Measurements from ENCODE around the gene PXDN.

The PXDN gene

DNA sequence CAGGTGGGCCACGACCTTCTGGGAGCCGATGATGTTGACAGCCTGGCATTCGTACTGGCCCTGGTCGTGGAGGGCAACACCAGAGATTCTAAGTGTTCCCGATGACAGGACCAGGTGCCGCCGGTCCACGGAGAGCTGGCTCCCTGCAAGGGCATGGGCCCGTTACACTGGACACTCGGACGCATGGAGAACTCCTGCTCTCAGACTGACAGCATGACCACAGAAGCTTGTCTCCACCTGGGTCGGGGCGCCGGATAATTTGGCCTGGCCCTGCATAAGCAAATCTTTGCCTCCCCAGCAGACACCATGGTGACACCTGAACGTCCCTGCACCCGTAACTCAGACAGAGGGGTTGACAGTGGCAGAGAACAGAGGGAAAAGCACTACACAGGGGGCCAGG, 80.7 kb downstream of the PXDN start:
- no peak for DNase-seq (ENCODE audit: low read depth in 2 of 2)

DNA sequence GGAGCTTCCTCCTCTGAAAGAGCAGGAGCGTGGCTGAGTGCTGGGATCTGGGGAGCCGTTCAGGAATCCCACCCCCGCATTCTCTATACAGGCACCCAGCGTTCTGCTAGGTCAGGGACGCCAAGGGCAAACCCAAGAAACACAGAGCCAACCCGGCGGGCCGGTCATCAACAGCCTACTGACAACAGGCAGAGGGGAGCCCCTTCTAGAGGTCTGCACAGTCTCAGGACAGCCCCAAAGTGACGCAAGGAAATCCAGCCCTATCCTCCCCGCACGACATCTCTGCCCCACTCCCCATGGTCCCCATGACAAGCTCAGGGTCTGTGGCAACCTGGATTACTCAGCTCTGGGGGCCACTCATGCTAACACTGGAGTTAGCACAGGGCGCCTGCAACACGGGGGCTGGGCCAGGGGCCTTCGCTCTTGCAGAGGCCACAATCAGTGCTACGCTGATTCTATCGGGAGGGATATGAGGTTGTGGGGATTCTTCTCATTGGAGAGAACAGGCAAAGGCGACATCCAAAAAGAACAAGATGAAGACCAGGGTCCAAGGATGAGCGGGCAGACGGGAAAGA, 81.6 kb downstream of the PXDN start:
- DNase-seq (ENCODE audit: low read depth in 2 of 2): no peak

DNA sequence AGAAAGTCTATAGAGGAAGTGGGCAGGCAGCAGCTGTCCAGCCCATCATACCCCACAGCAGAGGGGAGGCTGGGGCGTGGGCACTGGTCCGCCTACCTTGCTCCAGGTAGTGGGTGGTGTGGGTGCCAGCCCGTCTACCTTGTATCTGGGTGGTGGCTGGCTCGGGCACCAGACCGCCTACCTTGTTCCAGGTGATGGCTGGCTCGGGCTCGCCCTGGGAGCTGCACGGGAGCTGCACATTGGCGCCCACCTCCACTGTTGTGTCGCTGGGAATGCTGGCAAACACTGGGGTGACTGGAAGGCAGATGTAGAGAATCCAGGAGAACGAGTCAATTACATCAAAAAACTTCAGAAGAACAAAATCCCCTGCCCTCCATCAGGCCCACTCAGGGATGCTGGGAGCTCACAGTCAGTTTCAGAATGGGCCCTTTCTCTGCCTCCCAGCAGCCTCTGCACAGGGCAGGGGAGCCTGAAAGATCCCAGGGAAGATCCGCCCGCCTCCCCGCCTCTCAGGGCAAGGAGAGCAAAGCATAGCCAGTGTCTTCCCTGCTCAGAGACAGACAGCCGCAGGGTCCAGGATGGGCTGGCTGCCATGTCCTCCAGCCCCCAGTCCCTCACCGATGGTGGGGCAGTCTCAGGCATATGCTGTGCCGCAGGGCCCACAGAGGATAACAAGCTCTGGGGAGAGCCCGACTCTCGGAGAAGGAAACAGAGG, 82.3 kb downstream of the PXDN start:
- no peak for DNase-seq (ENCODE audit: low read depth in 2 of 2)

DNA sequence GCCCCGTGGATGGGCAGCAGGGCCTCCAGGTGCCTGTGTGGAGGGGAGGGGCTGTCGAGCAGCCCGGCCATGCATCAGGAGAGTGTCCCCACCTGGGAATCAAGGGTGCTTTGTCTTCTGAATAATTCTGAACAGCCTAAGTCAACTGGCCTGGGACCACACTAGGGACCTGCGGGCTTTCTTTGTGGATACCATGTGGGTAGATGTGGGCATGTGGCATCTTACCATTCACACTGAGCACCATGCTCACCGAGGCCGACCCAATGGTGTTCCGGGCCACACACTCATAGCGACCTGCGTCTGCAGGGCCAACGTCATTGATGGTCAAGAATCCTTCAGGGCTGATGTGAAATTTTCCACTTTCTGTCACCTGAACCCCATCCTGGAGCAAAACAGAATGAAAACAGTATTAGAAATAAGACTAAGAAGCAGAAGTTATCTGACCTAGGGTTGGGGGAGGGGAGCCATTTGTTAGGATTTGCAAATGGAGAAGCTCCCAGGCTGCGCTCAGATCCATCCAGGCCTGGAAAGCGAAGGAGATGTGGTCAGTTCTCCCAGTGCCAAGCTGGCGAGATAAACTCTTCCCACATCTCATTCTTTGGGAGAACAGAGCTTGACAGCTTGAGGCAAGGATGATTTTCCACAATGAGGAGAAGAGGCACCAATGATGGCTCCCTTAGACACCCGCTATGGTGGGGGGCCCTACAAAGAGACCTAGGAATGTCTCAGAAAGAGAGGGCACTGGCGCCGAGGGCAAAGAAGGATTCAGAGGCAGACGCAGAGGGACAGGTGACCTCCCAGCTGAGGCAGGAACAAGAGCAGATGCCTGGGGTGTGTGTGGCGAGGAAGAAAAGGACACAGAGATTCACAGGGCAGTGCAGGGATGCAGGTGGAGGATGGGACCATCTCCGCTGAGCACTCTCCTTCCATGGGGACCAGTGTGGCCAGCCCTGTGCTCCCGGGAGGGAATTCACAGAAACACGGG, 83.4 kb downstream of the PXDN start:
- DNase-seq (ENCODE audit: low read depth in 2 of 2): no peak

DNA sequence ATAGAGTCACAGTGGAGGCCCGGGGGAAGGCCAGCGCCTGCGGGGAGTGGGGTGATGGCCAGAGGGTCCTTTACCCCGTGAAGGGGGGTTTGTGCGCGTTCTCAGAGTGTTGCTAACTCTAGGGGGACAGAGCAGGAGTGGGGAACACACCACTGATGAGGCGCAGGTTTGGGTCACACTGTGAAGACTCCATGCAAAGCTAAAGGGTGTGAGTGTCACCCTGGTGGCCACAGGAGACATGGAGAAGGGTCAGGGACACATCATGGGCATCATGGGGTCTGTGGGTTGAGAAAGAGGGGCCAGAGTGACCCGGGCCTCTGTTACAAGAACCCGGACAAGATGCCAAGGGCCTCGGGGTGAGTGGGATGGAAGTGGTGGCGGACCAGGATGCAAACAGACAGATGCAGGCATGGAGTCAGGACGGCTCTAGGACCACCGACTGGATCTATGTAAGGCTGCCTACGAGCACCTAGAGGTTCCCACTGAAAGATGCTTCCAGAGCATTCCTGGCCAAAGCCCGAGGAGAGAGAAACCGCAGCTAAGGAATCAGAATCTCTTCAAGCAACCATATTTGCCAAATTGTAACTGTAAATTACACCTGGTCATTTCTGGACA, 84.3 kb downstream of the PXDN start:
- DNase-seq (ENCODE audit: low read depth in 2 of 2): no peak

DNA sequence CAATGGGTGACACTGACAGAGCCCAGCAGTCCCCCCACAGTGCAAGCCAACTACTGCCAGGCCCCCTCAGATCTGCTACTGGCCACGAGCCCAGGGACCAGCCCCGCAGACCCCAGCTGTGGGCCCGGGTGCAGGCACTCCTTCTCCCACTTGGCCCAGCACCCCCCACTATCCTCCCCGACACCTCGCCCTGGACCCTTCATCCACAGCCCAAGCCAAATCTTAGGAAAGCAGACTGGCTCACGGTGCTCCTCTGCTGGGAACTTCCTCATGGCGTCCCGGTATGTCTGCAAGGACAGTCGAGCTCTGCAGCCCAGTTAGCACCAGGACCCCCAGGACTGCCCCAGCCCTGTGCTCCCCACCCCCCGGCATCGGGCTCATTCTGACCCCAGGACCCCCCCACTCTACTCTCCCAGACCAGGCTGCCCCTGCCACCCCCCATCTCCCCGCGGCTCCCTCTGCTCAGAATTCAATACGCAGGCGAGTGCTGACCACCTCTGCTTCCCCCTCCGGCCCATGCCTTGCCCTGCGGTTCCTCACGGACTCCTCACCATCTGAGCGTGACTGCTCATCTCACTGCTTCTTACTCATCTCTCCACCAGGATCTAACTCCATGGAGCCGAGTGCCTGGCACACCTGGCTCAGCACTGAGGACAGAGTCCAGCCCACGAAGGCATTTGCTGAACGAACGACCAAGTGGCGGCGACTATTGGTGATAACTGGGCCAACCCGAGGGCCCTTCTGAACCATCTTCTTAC, 85.7 kb downstream of the PXDN start:
- no peak for DNase-seq (ENCODE audit: low read depth in 2 of 2)

DNA sequence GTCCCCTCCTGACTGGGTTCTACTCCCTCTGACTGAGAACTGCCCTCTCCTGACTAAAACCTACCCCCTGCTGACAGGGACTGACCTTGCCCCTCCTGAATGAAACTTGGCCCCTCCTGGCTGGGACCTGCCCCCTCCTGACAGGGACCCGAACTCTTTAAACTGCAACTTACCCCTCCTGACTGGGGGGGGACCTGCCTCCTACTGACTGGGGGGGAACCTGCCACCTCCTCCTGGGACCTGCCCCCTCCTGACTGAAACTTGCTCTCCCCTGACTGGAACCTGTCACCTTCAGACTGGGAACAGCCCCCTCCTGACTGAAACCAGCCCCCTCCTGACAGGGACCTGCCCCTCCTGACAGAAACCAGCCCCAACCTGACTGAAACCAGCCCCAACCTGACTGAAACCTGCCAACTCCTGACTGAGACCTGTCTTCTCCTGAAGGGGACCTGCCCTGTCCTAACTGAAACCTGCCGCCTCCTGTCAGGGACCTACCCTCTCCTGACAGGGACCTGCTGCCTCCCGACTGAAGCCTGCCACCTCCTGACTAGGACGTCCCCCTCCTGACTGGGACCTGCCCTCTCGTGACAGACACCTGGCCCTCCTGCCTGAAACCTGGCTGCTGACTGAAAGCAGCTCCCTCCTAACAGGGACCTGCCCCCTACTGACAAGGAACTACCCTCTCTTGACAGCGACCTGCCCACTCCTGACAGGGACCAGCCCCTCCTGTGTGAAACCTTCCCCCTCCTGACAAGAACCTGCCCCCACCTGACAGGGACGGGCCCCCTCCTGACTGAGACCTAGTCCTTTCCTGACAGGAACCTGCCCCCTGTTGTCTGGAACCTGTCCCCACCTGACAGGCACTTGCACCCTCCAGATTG, 87.1 kb downstream of the PXDN start:
- no peak for DNase-seq (ENCODE audit: low read depth in 2 of 2)

DNA sequence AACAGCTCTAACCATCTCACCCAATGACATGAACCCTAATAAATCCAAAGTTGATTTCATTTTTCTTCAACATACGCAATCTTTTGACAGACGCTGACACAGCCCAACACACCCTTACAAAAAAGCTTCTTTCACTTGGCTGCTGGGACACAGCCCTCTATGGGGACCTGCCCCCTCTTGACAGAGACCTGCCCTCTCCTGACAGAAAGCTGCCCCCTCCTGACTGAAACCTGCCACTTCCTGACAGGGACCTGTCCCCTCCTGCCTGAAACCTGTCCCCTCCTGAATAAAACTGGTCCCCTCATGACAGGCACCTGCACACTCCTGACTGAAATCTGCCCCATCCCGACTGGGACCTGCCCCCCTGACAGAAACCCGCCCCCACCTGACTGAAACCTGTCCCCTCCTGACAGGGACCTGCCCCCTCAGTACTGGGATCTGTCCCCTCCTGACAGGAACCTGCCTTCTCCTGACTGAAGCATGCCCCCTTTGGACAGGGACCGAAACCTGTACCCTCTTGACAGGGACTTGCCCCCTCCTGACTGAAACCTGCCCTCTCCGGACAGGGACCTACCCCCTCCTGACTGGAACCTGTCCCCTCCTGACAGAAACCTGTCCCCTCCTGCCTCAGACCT, 87.9 kb downstream of the PXDN start:
- no peak for DNase-seq (ENCODE audit: low read depth in 2 of 2)

DNA sequence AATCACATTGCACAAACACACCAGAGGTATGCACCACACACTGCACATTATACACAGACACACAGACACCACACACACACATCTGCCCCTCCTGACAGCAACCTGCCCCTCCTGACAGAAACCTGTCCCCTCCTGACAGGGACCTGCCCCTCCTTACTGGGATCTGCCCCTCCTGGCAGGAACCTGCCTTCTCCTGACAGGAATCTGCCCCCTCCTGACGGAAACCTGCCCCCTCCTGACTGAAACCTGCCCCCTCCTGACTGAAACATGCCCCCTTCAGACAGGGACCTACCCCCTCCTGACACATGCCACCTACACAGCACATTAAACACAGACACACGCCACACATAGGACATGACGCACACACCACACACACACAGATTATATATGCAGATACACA, 88.9 kb downstream of the PXDN start:
- DNase-seq (ENCODE audit: low read depth in 2 of 2): no peak

DNA sequence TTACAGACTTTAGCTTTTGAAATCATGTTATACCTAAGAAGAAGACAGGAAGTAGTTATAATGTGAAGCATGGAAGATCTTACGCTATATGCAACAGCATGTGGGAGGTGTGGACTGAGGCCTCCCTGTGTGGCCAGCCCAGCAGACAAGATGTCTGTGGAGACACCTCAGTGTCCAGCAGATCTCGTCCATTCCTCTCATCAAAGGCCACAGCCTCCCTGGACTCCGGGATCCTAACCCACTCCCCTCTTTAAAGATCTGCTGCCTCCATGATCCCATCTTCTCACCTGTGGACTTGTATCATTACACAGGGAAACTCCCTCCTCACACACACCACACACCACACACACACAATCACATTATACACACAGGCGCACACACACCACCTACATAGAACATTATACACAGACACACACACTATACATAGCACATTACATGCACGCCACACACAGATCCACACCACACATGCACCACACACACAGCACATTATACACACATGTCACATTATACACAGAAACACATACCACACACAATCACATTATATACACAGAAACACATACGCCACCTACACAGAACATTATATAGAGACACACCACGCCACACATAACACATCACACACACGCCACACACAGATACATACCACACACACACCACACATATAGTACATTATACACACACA, 89.5 kb downstream of the PXDN start:
- no peak for DNase-seq (ENCODE audit: low read depth in 2 of 2)

DNA sequence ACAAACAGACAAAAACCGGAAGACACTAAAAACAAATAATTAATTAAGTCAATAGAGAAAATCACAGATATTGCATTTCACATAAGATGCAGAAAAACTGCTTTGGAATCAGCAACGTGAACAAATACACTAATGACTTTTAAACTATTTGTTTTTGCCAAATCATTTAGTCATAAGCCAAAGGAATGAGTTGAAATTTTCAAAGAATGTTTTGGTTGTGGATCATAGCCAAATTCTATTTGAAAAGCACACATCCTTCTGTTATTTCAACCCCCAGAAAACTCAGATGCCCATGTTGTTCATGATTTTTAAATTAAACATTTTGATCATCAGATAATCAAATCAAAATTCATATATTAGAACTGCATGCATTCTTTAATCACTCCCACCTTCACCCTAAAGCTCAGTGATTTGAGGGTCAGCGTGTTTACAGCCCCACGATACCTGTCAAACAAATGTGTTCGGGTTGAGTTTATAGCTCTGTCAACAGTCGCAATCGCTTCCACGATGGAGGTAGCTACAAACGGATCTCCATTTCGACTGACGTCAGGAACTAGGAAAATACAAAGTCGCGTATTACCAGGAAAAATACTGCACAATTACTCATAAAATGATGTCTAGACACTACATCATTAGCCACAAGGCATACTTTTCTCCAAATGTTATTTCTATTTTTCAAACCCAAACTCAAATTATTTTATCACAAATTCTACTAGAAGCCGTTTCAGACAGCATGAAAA, 90.2 kb downstream of the PXDN start:
- no peak for DNase-seq (ENCODE audit: low read depth in 2 of 2)

DNA sequence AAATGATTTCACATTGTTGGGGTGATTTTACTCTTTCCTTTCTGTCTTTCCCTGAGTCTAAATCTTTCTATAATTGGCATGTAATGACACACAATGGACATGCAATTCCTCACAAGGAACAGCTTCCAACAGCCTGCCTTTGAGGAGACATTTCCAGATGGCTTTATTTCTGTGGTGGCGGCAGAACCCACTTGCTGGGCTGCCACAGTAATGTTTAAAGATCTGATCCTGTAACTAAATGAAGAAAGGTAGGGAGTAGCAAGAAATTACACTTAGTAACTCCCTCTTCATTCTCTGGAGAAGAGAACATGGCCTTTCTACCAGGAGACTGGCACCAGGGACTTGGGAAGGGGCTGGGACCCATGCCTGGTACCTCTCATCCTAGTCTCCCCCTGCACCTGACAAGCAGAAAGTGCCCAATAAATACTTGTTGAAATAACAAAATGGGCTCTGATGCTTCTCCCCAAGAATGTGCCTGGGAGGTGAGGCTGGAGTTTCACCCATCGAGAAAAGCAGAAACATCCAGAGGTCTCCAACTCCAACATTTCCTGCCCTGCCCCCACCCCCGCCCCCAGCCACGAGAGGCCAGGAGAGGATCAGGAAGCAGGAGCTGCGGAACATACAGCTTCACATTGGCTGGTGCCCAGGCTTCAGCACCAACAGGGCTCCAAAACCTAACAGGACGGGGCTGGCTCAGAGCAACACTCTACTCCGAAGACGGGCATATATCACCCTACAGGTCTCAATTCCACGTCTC, 92.1 kb downstream of the PXDN start:
- no peak for DNase-seq (ENCODE audit: low read depth in 2 of 2)

DNA sequence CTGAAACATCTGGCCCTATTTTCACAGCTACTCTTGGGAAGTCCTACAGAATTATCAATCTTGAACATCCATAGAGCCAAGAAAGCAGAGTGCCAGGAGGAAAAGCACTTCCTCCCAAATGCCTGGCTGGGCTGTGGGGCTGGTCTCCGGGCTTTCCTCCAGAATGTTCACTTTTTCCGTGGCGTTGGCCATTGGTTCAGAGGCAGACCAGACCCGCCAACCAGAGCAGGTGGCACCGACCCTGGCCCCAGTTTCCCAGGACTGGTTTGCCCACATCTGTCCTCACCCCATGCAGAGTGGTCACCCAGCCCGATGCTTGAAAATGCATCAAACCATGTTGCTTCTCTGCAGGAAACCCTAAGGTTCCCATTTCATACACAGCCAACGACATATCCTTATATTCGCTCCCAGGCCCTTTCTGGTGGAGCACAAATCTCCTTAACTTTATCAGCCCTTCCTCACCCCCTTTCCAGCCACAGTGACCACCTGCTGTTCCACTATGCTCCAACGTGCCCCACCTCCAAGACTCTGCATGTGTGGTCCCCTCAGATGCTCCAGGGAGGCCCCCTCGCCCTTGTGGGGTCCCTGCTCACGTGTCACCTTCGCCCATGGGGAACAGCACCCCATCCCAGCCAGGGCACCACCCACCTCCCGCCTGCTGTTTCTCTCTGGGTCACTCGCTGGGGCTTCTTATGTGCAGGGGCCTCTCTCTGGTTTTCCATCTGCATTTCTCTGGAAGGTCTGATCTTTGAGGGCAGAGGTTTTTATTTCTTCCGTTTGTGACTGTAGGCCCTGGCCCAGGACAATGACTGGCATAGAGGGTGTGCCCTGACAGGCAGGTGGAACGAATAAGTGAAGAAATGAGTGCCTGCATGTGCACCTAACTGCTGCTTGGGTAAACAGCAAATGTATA, 92.9 kb downstream of the PXDN start:
- no peak for DNase-seq (ENCODE audit: low read depth in 2 of 2)

DNA sequence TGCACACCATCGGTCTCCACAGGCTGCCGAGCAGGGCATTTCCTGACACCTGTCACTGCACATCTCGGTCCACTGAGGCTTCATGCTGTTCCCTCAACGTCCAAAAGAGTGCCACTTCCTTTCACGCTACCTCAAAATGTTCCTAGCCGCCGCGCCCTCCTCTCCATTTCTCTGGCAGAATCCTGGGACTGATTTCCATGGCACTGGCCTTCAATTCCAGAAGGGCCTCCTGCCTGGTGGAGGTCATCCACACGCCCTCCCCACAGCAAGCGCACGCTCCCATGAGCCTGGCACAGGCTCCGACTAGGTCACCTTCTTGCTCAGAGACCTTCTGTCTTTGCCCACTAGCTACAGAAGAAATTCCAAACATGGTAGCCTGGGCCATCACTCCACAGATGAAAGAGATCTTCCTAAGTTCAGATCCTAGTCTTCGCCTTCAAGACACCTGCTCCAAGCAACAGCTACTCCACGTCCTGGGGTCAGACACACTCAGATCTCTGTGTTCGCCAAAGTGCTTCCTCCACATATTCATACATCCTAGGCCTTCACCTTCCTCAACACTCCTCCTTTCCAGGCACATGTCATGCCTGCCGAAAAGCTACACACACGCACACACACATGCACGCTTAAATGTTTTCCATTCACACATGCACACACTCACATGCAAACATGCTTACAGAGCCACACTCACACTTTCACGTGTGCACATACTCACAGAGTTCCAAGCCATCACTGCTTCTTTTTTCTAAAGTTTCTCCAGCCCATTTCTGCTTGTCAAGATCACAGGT, 94.0 kb downstream of the PXDN start:
- no peak for DNase-seq (ENCODE audit: low read depth in 2 of 2)

DNA sequence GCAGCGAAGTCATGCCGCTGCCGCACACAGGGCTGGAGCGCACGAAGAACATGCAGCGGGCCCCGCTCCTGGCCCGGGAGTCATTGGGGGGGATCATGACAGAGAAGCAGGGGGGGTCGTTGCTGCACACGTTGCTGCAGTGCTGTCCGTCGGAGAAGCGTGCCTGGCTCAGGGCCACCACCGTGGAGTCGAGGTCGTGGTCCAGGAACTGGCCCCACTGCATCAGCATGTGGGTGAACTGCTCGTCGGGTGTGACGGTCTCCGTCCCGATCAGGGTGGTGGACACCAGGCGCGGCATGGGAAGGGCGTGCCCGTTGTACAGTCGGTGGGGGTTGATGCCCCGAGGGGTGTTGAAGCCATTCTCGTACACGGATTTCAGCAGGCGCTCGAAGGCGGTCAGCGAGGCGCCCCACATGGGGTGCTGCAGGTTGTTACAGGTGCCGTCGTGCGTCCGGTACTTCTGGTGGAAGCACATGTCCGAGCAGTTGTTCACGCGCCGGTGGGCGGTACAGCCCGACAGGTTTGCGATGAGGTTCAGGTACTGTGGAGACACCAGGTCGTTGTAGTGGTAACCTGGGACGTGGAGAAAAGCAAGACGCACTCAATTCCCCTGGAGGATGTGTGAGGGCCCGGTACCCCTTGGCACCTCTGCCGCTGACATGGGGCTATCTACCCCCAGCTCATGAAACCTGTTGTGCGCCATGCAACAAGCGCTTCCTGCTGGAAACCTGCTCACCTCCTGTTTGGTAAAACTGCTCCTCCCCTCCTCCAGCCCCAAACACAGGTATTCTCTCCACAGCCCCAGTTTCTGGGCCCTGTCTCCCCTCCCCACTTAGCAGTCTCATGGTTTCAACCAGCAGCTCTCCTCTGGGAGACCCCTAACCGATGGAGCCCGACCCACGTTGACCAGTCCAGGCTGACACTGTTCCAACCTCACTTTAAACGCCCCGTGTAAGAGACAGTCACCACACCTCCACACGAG, 94.9 kb downstream of the PXDN start:
- DNase-seq (ENCODE audit: low read depth in 2 of 2): no peak

Measured in stimulated activated CD4-positive, alpha-beta T cell treated with anti-CD3 and anti-CD28 coated beads, Interleukin-1b, Interleukin-23, amount 100 ng/mL, for 4 hours (primary cell).